ENCODE data around the gene SLC12A9. TPM values are rescaled to one million over a fixed set of nuclear protein-coding genes. Genes with fewer than 3 reads are reported as not detected.

The SLC12A9 gene, protein sequence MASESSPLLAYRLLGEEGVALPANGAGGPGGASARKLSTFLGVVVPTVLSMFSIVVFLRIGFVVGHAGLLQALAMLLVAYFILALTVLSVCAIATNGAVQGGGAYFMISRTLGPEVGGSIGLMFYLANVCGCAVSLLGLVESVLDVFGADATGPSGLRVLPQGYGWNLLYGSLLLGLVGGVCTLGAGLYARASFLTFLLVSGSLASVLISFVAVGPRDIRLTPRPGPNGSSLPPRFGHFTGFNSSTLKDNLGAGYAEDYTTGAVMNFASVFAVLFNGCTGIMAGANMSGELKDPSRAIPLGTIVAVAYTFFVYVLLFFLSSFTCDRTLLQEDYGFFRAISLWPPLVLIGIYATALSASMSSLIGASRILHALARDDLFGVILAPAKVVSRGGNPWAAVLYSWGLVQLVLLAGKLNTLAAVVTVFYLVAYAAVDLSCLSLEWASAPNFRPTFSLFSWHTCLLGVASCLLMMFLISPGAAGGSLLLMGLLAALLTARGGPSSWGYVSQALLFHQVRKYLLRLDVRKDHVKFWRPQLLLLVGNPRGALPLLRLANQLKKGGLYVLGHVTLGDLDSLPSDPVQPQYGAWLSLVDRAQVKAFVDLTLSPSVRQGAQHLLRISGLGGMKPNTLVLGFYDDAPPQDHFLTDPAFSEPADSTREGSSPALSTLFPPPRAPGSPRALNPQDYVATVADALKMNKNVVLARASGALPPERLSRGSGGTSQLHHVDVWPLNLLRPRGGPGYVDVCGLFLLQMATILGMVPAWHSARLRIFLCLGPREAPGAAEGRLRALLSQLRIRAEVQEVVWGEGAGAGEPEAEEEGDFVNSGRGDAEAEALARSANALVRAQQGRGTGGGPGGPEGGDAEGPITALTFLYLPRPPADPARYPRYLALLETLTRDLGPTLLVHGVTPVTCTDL
- 23.5 to 26.6 TPM (median 26.0 TPM) in 3 replicates for total RNA-seq
- long read RNA-seq, full-length matches to known transcripts = 8 of 15 reads
- long read RNA-seq, partial matches to known transcripts = 2 of 15 reads
- long read RNA-seq, other reads (novel, unspliced or antisense) = 5 of 15 reads

DNA sequence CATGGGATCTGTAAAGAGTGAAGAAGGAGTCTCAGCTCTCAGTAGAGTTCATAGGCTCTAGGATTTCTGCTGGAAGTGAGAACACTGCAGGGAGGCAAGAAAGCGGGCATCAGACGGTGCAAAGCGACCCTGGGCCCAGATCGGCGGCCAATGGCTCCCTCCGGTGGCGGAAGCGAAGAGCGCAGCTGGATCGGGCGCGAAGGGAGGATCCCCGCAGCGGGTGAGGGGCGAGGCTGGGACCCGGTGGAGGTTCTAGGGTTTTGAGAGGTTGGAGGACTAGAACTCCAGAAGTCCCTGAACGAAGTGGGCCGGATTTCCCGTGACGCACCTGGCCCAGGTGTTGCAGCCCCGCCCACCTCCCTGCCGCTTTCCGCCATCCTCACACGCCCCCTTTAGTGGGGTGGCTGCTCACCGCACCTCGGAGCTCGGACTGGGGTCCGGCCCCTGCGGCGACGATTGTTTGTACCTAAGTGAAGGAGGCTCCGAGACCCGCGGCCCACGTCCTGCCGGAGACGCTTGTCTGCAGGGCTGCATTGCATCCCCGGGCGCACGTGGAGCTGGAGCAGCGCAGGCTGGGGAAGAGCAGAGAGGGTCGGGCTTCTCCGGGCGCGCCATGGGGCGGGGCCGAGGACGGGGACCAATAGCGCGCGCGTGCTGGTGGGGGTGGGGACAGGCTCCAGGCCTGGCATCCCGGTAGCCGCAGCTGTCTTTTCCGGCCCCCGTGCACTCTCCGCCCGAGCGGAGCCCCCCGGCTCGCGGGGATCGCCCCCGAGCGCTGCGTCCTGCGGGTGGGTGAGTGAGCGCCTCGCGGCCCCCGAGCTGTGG lies at the start of gene SLC12A9:
SLC12A9 (plus strand) TSS at position 666 of the 825 bp plus-strand sequence. CDS start 1,485 bp downstream, outside the sequence.
- H3K36me3 Mint-ChIP-seq (ENCODE audit: low read depth) = peaks cover 2% of the 10 kb centered on the region
- H3K4me3 Mint-ChIP-seq (ENCODE audit: unreplicated experiment) = peak within 1 kb of the TSS; percentile 83
- H3K27me3 Mint-ChIP-seq (ENCODE audit: low read depth) = no peaks in the 10 kb centered on the region
- peak; percentile 97 for DNase-seq (ENCODE audit: low spot score)
- H3K9me3 Mint-ChIP-seq (ENCODE audit: low read depth) = no peaks in the 10 kb centered on the region
- H3K4me1 Mint-ChIP-seq (ENCODE audit: low read depth) = peaks cover 26% of the 10 kb centered on the region
- TF ChIP-seq, protein P1, sequence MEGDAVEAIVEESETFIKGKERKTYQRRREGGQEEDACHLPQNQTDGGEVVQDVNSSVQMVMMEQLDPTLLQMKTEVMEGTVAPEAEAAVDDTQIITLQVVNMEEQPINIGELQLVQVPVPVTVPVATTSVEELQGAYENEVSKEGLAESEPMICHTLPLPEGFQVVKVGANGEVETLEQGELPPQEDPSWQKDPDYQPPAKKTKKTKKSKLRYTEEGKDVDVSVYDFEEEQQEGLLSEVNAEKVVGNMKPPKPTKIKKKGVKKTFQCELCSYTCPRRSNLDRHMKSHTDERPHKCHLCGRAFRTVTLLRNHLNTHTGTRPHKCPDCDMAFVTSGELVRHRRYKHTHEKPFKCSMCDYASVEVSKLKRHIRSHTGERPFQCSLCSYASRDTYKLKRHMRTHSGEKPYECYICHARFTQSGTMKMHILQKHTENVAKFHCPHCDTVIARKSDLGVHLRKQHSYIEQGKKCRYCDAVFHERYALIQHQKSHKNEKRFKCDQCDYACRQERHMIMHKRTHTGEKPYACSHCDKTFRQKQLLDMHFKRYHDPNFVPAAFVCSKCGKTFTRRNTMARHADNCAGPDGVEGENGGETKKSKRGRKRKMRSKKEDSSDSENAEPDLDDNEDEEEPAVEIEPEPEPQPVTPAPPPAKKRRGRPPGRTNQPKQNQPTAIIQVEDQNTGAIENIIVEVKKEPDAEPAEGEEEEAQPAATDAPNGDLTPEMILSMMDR (IDR thresholded peaks at IDR 0.05) = peak; percentile 100
- peak within 1 kb of the TSS; percentile 66 for H3K27ac Mint-ChIP-seq (ENCODE audit: unreplicated experiment)

- H3K36me3 Mint-ChIP-seq (ENCODE audit: low read depth) = peaks cover 24% of the 10 kb centered on the region
- H3K4me1 Mint-ChIP-seq (ENCODE audit: low read depth) = peaks cover 45% of the 10 kb centered on the region
- H3K4me3 Mint-ChIP-seq (ENCODE audit: unreplicated experiment) = no peak overlapping the region
- H3K27ac Mint-ChIP-seq (ENCODE audit: unreplicated experiment) = peak overlapping the region; percentile 87
- H3K27me3 Mint-ChIP-seq (ENCODE audit: low read depth) = no peaks in the 10 kb centered on the region
- no peak for DNase-seq (ENCODE audit: low spot score)
- H3K9me3 Mint-ChIP-seq (ENCODE audit: low read depth) = no peaks in the 10 kb centered on the region
- TF ChIP-seq, protein P1 (IDR thresholded peaks at IDR 0.05) = no peak
These were observed 49.6 kb upstream of the SLC12A9 start for GRCh38 chr7:100802951-100803350.

DNA sequence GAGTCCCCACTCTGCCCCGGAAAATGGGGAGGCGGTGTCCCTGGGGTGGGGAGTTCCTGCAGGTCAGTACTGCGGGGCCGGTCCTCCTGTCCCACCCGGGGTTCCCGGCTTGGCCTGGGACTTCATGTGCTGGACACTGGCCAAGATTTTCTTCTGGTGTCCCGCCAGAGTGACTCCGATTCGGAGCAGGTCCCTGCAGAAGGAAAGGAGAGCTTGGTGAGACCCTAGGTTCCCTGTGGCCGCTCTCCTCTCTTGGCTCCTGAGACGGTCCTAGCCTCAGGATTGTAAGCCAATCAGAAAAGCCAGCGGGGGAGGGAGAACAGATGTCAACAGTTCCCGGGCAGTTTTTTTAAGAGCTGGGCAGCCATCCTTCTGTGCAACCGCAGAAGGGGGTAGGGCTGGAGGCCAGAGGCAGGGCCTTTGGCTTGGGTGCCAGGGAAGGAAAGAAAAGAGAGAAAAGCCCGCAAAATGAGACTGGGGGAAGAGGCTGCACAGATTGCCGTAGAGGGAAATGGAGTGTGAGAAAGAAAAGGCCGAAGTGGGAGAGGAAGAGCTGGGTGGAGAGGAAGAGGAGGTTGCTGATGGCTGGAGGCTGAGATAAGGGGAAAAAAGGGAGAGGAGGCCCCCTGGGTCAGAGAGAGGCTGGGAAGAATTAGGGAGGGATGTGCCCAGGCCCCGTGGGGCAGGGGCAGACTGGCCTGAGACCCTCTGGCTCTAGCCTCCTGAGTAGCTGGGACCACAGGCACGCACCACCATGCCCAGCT lies 48.9 kb upstream of the SLC12A9 start:
- peak overlapping the region; percentile 76 for H3K27ac Mint-ChIP-seq (ENCODE audit: unreplicated experiment)
- no peak for DNase-seq (ENCODE audit: low spot score)
- peaks cover 45% of the 10 kb centered on the region for H3K4me1 Mint-ChIP-seq (ENCODE audit: low read depth)
- no peaks in the 10 kb centered on the region for H3K27me3 Mint-ChIP-seq (ENCODE audit: low read depth)
- peaks cover 29% of the 10 kb centered on the region for H3K36me3 Mint-ChIP-seq (ENCODE audit: low read depth)
- no peaks in the 10 kb centered on the region for H3K9me3 Mint-ChIP-seq (ENCODE audit: low read depth)
- TF ChIP-seq, protein P1 (IDR thresholded peaks at IDR 0.05) = no peak
- H3K4me3 Mint-ChIP-seq (ENCODE audit: unreplicated experiment) = no peak overlapping the region

DNA sequence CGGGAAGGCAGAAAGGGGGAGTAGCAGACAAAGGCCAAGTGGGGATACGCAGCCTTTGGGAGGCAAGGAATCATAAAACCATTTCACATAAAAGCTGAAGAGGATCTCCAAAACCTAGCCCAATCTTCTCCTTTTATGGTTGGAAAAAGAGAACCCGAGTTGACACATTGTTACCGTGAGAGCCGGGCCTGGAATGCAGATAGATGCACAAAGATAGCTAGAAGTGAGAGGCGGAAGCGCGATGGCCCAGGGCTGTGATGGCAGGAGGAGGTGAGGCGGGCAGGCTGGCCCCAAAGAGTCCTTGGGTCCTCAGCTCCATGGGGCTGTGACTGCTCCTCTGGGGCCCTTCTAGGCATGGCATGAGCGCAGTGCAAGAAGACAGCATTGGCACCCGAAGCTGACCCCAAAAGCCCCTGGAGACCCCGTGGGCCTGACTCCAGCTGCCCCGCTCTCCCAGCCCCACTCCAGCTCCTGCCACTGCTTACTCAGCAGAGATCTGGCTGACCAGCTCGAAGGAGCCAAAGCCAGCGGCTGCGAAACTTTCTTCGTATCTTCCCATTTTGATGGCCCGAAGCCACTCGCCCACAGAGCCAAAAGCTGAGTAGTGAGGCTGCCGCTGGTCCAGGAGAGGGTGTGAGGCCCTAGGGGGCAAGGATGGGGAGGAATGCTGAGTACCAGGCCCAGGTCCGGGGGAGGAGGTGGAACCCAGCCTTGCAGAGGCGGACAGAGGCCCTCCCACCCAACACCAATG lies 47.7 kb upstream of the SLC12A9 start:
- Mint-ChIP-seq H3K4me1 (ENCODE audit: low read depth) (peaks cover 41% of the 10 kb centered on the region), H3K27ac (ENCODE audit: unreplicated experiment) (peak overlapping the region; percentile 45), H3K4me3 (ENCODE audit: unreplicated experiment) (no peak overlapping the region), H3K36me3 (ENCODE audit: low read depth) (peaks cover 35% of the 10 kb centered on the region), H3K9me3 (ENCODE audit: low read depth) (no peaks in the 10 kb centered on the region), H3K27me3 (ENCODE audit: low read depth) (no peaks in the 10 kb centered on the region)
- TF ChIP-seq, protein P1 (IDR thresholded peaks at IDR 0.05) = no peak
- DNase-seq (ENCODE audit: low spot score) = no peak
